ENCODE measurements around the gene EFHD2. TPM values are rescaled to one million over a fixed set of nuclear protein-coding genes. Genes with fewer than 3 reads are reported as not detected.
"Not testable (repeated sequence)": the region's sequence is repeated elsewhere in the genome, so short reads cannot be mapped to it uniquely, and the experiment has no call there.

The EFHD2 gene
- total and polyA plus RNA-seq, 12 donors = 47.4 to 119 (median 87.9) TPM

- H3K9me3 ChIP-seq (replicated peaks in 1 of 3) = no peaks in the 10 kb centered on the region
- H3K27ac ChIP-seq = no peak overlapping the region
- TF ChIP-seq, protein P1, sequence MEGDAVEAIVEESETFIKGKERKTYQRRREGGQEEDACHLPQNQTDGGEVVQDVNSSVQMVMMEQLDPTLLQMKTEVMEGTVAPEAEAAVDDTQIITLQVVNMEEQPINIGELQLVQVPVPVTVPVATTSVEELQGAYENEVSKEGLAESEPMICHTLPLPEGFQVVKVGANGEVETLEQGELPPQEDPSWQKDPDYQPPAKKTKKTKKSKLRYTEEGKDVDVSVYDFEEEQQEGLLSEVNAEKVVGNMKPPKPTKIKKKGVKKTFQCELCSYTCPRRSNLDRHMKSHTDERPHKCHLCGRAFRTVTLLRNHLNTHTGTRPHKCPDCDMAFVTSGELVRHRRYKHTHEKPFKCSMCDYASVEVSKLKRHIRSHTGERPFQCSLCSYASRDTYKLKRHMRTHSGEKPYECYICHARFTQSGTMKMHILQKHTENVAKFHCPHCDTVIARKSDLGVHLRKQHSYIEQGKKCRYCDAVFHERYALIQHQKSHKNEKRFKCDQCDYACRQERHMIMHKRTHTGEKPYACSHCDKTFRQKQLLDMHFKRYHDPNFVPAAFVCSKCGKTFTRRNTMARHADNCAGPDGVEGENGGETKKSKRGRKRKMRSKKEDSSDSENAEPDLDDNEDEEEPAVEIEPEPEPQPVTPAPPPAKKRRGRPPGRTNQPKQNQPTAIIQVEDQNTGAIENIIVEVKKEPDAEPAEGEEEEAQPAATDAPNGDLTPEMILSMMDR (IDR thresholded peaks at IDR 0.05) = no peak
- TF ChIP-seq POLR2A (IDR thresholded peaks at IDR 0.05) = no peak
- H3K4me3 ChIP-seq = no peak overlapping the region
- no peak for DNase-seq
- H3K27me3 ChIP-seq = no peaks in the 10 kb centered on the region
- H3K4me1 ChIP-seq (replicated peaks in 1 of 2) = peaks cover 0 to 7% of the 10 kb centered on the region in 2 donors
- H3K36me3 ChIP-seq (replicated peaks in 1 of 2) = no peaks in the 10 kb centered on the region
- intact Hi-C loops (cut with DNase I) = no loop called here
Observed at GRCh38 chr1:15468145-15468544, 58.5 kb downstream of the EFHD2 start.

DNA sequence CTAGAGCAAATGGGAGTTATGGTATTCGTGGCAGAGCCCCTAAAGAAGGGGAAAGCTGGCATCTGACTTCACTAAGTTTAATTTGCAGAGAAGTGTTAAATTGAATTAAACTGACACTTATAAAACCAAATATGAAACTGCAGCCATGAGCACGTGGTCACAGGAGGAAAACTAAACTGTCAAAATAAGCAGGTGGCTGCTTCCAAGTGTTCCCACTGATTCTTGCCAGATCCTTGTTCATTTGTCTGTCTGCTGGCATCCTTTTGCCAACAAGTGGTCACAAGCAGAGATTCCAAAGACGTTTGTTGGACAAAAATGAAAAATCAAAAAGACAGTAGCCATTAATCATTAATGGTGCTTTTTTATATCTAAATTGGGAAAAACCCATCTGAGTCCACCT lies 59.7 kb downstream of the EFHD2 start:
- no peaks in the 10 kb centered on the region for H3K36me3 ChIP-seq (replicated peaks in 1 of 2)
- intact Hi-C loops (cut with DNase I) = no loop called here
- no peaks in the 10 kb centered on the region for H3K27me3 ChIP-seq
- no peak for DNase-seq
- no peak overlapping the region for H3K27ac ChIP-seq
- WGBS, 4 donors = 56 to 68% (median 62%) methylated on average over 3 of the region's 3 CpGs
- H3K4me1 ChIP-seq (replicated peaks in 1 of 2) = no peaks in the 10 kb centered on the region
- no peak overlapping the region for H3K4me3 ChIP-seq
- H3K9me3 ChIP-seq (replicated peaks in 1 of 3) = no peaks in the 10 kb centered on the region
- no peak for TF ChIP-seq POLR2A (IDR thresholded peaks at IDR 0.05)
- TF ChIP-seq, protein P1 (IDR thresholded peaks at IDR 0.05) = no peak

GRCh38 chr1:15469821-15470448 lies 60.2 kb downstream of the EFHD2 start:
- H3K27ac ChIP-seq = not testable (repeated sequence)

GRCh38 chr1:15471067-15471466 lies 61.4 kb downstream of the EFHD2 start:
- H3K4me1 ChIP-seq (replicated peaks in 1 of 2); H3K36me3 ChIP-seq (replicated peaks in 1 of 2); H3K4me3 ChIP-seq; H3K9me3 ChIP-seq (replicated peaks in 1 of 3); DNase-seq; H3K27ac ChIP-seq; H3K27me3 ChIP-seq; intact Hi-C loops (cut with DNase I): not testable (repeated sequence)
- WGBS, 4 donors = 89 to 97% (median 95%) methylated on average over 5 of the region's 5 CpGs

More at GRCh38 chr1:15469821-15470448, 60.2 kb downstream of the EFHD2 start:
- H3K9me3 ChIP-seq (replicated peaks in 1 of 3); H3K4me1 ChIP-seq (replicated peaks in 1 of 2); DNase-seq; H3K27me3 ChIP-seq; H3K36me3 ChIP-seq (replicated peaks in 1 of 2); H3K4me3 ChIP-seq; intact Hi-C loops (cut with DNase I): not testable (repeated sequence)
- WGBS, 4 donors = 63 to 92% (median 80%) methylated on average over 7 to 9 of the region's 9 CpGs

DNA sequence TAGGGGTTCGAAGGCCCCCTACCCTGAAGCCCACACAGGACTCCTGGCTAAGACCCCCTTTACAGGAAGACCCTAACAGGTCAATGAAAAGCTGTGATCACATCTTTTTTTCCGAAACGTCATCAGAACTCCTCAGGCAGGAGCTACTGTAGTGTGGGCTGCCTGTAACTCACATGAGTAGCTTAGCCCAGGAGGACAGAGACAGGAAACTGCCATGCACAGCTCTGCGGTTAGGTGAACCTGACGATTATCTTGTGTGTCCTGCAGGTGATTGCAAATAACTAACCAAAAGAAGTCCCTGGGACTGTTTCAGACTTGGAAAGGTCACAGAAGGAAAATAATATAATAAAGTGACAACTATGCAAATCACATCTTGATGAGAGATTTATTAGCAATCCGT lies 62.0 kb downstream of the EFHD2 start:
- H3K4me3 ChIP-seq; intact Hi-C loops (cut with DNase I); H3K36me3 ChIP-seq (replicated peaks in 1 of 2); DNase-seq; H3K9me3 ChIP-seq (replicated peaks in 1 of 3); H3K4me1 ChIP-seq (replicated peaks in 1 of 2); H3K27me3 ChIP-seq; H3K27ac ChIP-seq: not testable (repeated sequence)
- WGBS, 4 donors = 72 to 82% (median 76%) methylated on average over 6 of the region's 6 CpGs

DNA sequence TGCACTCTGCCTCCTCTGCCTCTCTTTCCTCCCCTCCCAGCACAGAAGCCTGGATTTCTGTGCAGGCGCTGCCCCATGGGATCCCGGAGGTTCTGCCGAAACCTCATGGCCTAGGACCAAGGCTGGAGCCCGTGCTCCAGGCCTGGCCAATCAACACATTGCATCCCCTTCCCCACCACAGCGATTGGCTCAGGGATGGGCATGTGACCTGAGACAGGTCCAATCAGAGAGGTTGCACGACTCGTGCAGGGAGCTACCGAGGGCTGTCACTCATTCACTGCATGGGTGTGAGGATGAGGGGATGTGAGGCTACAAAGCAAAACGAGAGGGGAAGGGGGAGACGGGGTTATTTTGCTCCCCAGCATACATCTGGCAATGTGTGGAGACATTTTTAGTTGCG lies 62.9 kb downstream of the EFHD2 start:
- Histone ChIP-seq H3K4me1 (replicated peaks in 1 of 2) (peaks cover 0 to 10% of the 10 kb centered on the region in 2 donors), H3K27me3 (no peaks in the 10 kb centered on the region), H3K9me3 (replicated peaks in 1 of 3) (no peaks in the 10 kb centered on the region), H3K36me3 (replicated peaks in 1 of 2) (no peaks in the 10 kb centered on the region), H3K27ac (no peak overlapping the region), H3K4me3 (no peak overlapping the region)
- no peak for TF ChIP-seq POLR2A (IDR thresholded peaks at IDR 0.05)
- TF ChIP-seq, protein P1 (IDR thresholded peaks at IDR 0.05) = no peak
- intact Hi-C loops (cut with DNase I) = no loop called here
- 84 to 90% (median 90%) methylated on average over 11 of the region's 11 CpGs for WGBS, 4 donors
- DNase-seq = no peak
